MM.1S (cell line): ENCODE measurements around the gene RSRC1.

Experiments used
- DNase-seq: peaks from one replicate; pipeline ENCODE4 v3.0.0-alpha.2; 2015
- H2AFZ ChIP-seq: fragments of 300-600 bp; sonication (generic); 2 replicates; pipeline ENCODE4 v1.6.0; 2016; ENCODE audit warnings: antibody characterized with exemption, low read length
- H3F3A ChIP-seq: fragments of 300-600 bp; sonication (generic); 2 replicates; pipeline ENCODE4 v1.6.1; 2016; ENCODE audit warnings: mild to moderate bottlenecking, antibody characterized with exemption, low read length, moderate library complexity, mixed read lengths; ENCODE audit not compliant: insufficient read depth
- H3K27ac ChIP-seq: fragments of 300-600 bp; sonication (generic); 2 replicates; pipeline ENCODE4 v1.5.1; 2016; ENCODE audit warnings: mild to moderate bottlenecking, low read length
- H3K27me3 ChIP-seq: fragments of 300-600 bp; sonication (generic); replicated peaks from 2 replicates; pipeline ENCODE4 v1.6.0; 2016; ENCODE audit warnings: low read length; ENCODE audit not compliant: insufficient read depth
- H3K36me3 ChIP-seq: fragments of 300-600 bp; sonication (generic); replicated peaks from 2 replicates; pipeline ENCODE4 v1.6.1; 2016; ENCODE audit warnings: mild to moderate bottlenecking, low read length, mixed read lengths; ENCODE audit not compliant: insufficient read depth
- H3K4me1 ChIP-seq: fragments of 300-600 bp; sonication (generic); 2 replicates; pipeline ENCODE4 v1.6.1; 2016; ENCODE audit warnings: low read length, mixed read lengths
- H3K4me2 ChIP-seq: fragments of 300-600 bp; sonication (generic); 2 replicates; pipeline ENCODE4 v1.6.0; 2016; ENCODE audit warnings: low read depth, low read length
- H3K4me3 ChIP-seq: fragments of 300-600 bp; sonication (generic); 2 replicates; pipeline ENCODE4 v1.5.1; 2016; ENCODE audit warnings: low read length, mixed read lengths
- H3K79me2 ChIP-seq: fragments of 300-600 bp; sonication (generic); 2 replicates; pipeline ENCODE4 v1.6.1; 2016; ENCODE audit warnings: mixed run types, low read length, mixed read lengths
- H3K9ac ChIP-seq: fragments of 300-600 bp; sonication (generic); 2 replicates; pipeline ENCODE4 v1.6.1; 2016; ENCODE audit warnings: low read length, mixed read lengths
- H3K9me2 ChIP-seq: fragments of 300-600 bp; sonication (generic); replicated peaks from 2 replicates; pipeline ENCODE4 v1.6.1; 2016; ENCODE audit warnings: mild to moderate bottlenecking, low read length, mixed read lengths; ENCODE audit not compliant: insufficient read depth
- H3K9me3 ChIP-seq: fragments of 300-600 bp; sonication (generic); replicated peaks from 2 replicates; pipeline ENCODE4 v1.6.1; 2016; ENCODE audit warnings: mild to moderate bottlenecking, low read length, mixed read lengths; ENCODE audit not compliant: insufficient read depth
- H4K20me1 ChIP-seq: fragments of 300-600 bp; sonication (generic); 2 replicates; pipeline ENCODE4 v1.6.1; 2016; ENCODE audit warnings: mild to moderate bottlenecking, low read length, moderate library complexity, mixed read lengths; ENCODE audit not compliant: insufficient read depth
- EZH2 ChIP-seq: fragments of 300-600 bp; sonication (generic); optimal IDR thresholded peaks from 2 replicates; pipeline ENCODE3; 2017; ENCODE audit warnings: low read depth, mild to moderate bottlenecking, antibody characterized with exemption, low read length, mixed read lengths
- EZH2phosphoT487 ChIP-seq: fragments of 300-600 bp; sonication (generic); IDR thresholded peaks from 2 replicates; pipeline ENCODE4 v1.6.1; 2018; ENCODE audit warnings: antibody characterized with exemption, low read length
- TF ChIP-seq, protein P1 (sequence below): fragments of 300-600 bp; sonication (generic); IDR thresholded peaks from 2 replicates; pipeline ENCODE4 v1.5.1; 2016; ENCODE audit warnings: antibody characterized with exemption, low read length, mixed read lengths

Gene RSRC1

GRCh38 chr3:158568784-158569183, 458.9 kb downstream of the RSRC1 start:
- DNase-seq = no peak
- Histone ChIP-seq H3K4me2 (no peak overlapping the region), H2AFZ (no peak overlapping the region), H3F3A (no peaks in the 10 kb centered on the region), H3K9ac (no peak overlapping the region), H3K9me3 (no peaks in the 10 kb centered on the region), H3K4me1 (no peaks in the 10 kb centered on the region), H3K27ac (no peak overlapping the region), H3K79me2 (no peaks in the 10 kb centered on the region), H3K4me3 (no peak overlapping the region), H3K36me3 (no peaks in the 10 kb centered on the region), H3K27me3 (no peaks in the 10 kb centered on the region), H3K9me2 (no peaks in the 10 kb centered on the region), H4K20me1 (no peaks in the 10 kb centered on the region)
- TF ChIP-seq, protein P1, sequence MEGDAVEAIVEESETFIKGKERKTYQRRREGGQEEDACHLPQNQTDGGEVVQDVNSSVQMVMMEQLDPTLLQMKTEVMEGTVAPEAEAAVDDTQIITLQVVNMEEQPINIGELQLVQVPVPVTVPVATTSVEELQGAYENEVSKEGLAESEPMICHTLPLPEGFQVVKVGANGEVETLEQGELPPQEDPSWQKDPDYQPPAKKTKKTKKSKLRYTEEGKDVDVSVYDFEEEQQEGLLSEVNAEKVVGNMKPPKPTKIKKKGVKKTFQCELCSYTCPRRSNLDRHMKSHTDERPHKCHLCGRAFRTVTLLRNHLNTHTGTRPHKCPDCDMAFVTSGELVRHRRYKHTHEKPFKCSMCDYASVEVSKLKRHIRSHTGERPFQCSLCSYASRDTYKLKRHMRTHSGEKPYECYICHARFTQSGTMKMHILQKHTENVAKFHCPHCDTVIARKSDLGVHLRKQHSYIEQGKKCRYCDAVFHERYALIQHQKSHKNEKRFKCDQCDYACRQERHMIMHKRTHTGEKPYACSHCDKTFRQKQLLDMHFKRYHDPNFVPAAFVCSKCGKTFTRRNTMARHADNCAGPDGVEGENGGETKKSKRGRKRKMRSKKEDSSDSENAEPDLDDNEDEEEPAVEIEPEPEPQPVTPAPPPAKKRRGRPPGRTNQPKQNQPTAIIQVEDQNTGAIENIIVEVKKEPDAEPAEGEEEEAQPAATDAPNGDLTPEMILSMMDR = no peak
- no peak for TF ChIP-seq EZH2
- no peak for TF ChIP-seq EZH2phosphoT487

- no peaks in the 10 kb centered on the region for H4K20me1 ChIP-seq
- H3K36me3 ChIP-seq = no peaks in the 10 kb centered on the region
- no peaks in the 10 kb centered on the region for H3K9me2 ChIP-seq
- TF ChIP-seq EZH2phosphoT487 (no peak), EZH2 (no peak)
- TF ChIP-seq, protein P1 = no peak
- H3F3A ChIP-seq = no peaks in the 10 kb centered on the region
- H3K4me2 ChIP-seq = no peak overlapping the region
- no peak overlapping the region for H3K27ac ChIP-seq
- no peak overlapping the region for H2AFZ ChIP-seq
- no peak overlapping the region for H3K9ac ChIP-seq
- no peak for DNase-seq
- H3K79me2 ChIP-seq = no peaks in the 10 kb centered on the region
- H3K4me3 ChIP-seq = no peak overlapping the region
- H3K4me1 ChIP-seq = no peaks in the 10 kb centered on the region
- H3K27me3 ChIP-seq = no peaks in the 10 kb centered on the region
- H3K9me3 ChIP-seq = no peaks in the 10 kb centered on the region
Measured at GRCh38 chr3:158569794-158570193, 459.9 kb downstream of the RSRC1 start.

- H3K27ac ChIP-seq = no peak within 1 kb of the TSS
- H3K79me2 ChIP-seq = no peaks in the 10 kb centered on the region
- DNase-seq = peak; percentile 92
- peak within 1 kb of the TSS; percentile 71 for H2AFZ ChIP-seq
- peak within 1 kb of the TSS; percentile 50 for H3K4me3 ChIP-seq
- no peaks in the 10 kb centered on the region for H3K36me3 ChIP-seq
- H3K27me3 ChIP-seq = no peaks in the 10 kb centered on the region
- H3F3A ChIP-seq = no peaks in the 10 kb centered on the region
- H3K9me2 ChIP-seq = no peaks in the 10 kb centered on the region
- peak within 1 kb of the TSS; percentile 47 for H3K9ac ChIP-seq
- no peak for TF ChIP-seq EZH2phosphoT487
- TF ChIP-seq EZH2 = no peak
- no peaks in the 10 kb centered on the region for H3K4me1 ChIP-seq
- no peaks in the 10 kb centered on the region for H3K9me3 ChIP-seq
- H4K20me1 ChIP-seq = no peaks in the 10 kb centered on the region
- peak within 1 kb of the TSS; percentile 68 for H3K4me2 ChIP-seq
Measured at GRCh38 chr3:158570999-158571702, 461.3 kb downstream of the RSRC1 start, which contains the start of gene MLF1. MLF1 (plus strand) TSS chr3:158571194; CDS start chr3:158571301, 107 bp downstream.
